Endothelial cell of umbilical vein (primary cell): ENCODE data around the gene NF1. TPM values are rescaled to one million over a fixed set of nuclear protein-coding genes. Genes with fewer than 3 reads are reported as not detected.

Source experiments
- BruUV-seq: library from RNA; stranded (reverse); fragments of 400-500 nt; replicated peaks from 2 replicates; lab custom pipeline; 2021; lab: Mats Ljungman, UMichigan
- CTCF ChIA-PET: fragments of 300-600, 350-600 bp; sonication (Branson Sonifier 250); formaldehyde crosslinking; loops from one replicate; lab custom pipeline; 2021; ENCODE audit warnings: antibody characterized with exemption, inconsistent platforms; lab: Charles Lee
- POLR2A ChIA-PET: fragments of 300-600, 350-600 bp; sonication (Branson Sonifier 250); formaldehyde crosslinking; loops from one replicate; lab custom pipeline; 2021; ENCODE audit warnings: antibody characterized with exemption, inconsistent platforms; lab: Charles Lee
- DNase-seq: peaks from one replicate; pipeline ENCODE4 v3.0.0-alpha.2; 2011; ENCODE audit warnings: low read depth, low spot score
- FAIRE-seq: peaks from 2 replicates; lab custom pipeline; 2011; peaks lifted over from hg19 to GRCh38; lab: Jason Lieb, UNC
- H2AFZ ChIP-seq: 2 replicates; pipeline ENCODE4 v1.6.0; 2012; ENCODE audit warnings: low read depth, low read length, control low read depth, inconsistent platforms
- H3K27ac ChIP-seq: 2 replicates; pipeline ENCODE4 v1.5.1; 2011; ENCODE audit warnings: low read depth, mild to moderate bottlenecking, control low read depth, low read length, moderate library complexity; ENCODE audit not compliant: insufficient read depth
- H3K27me3 ChIP-seq, 2 experiments: 2 replicates each; pipeline versions ENCODE4 v1.6.0 to v1.6.1; 2011; ENCODE audit warnings: low read length in 2 of 2, mixed read lengths in 1 of 2; ENCODE audit not compliant: control insufficient read depth in 2 of 2, insufficient read depth in 2 of 2
- H3K36me3 ChIP-seq, 2 experiments: 2 replicates in 1 of 2; 3 replicates in 1 of 2; pipeline ENCODE4 v1.5.1; 2011; ENCODE audit warnings: low read length in 2 of 2, mild to moderate bottlenecking in 1 of 2, moderate library complexity in 1 of 2; ENCODE audit not compliant: control insufficient read depth in 2 of 2, insufficient read depth in 2 of 2; ENCODE audit errors: extremely low read depth in 1 of 2
- H3K4me1 ChIP-seq: 3 replicates; pipeline ENCODE4 v1.5.1; 2011; ENCODE audit warnings: mild to moderate bottlenecking, low read length; ENCODE audit not compliant: control insufficient read depth, insufficient read depth; ENCODE audit errors: extremely low read depth
- H3K4me2 ChIP-seq: 2 replicates; pipeline ENCODE4 v1.6.1; 2011; ENCODE audit warnings: low read length, control low read depth, mixed read lengths; ENCODE audit not compliant: insufficient read depth
- H3K4me3 ChIP-seq, 3 experiments: fragments of 200-600 bp in 1 of 3; sonication (generic), shearing (Covaris generic) in 1 of 3; replicated peaks in 1 of 3; 2 replicates each; pipeline ENCODE4 v1.5.1; 2011 to 2016; ENCODE audit warnings: control low read depth in 3 of 3, low read length in 3 of 3, mild to moderate bottlenecking in 2 of 3, inconsistent platforms in 1 of 3, low read depth in 1 of 3, moderate library complexity in 1 of 3; ENCODE audit not compliant: insufficient read depth in 1 of 3
- H3K79me2 ChIP-seq: 2 replicates; pipeline ENCODE4 v1.6.0; 2012; ENCODE audit warnings: low read length, inconsistent platforms; ENCODE audit not compliant: control insufficient read depth, insufficient read depth
- H3K9ac ChIP-seq: replicated peaks from 2 replicates; pipeline ENCODE3; 2011; ENCODE audit warnings: low read length, control low read depth; ENCODE audit not compliant: insufficient read depth; ENCODE audit errors: extremely low read depth
- H3K9me1 ChIP-seq: replicated peaks from 3 replicates; pipeline ENCODE4 v1.6.0; 2011; ENCODE audit warnings: mild to moderate bottlenecking, low read length; ENCODE audit not compliant: control insufficient read depth, insufficient read depth; ENCODE audit errors: extremely low read depth
- H3K9me3 ChIP-seq: replicated peaks from 2 replicates; pipeline ENCODE4 v1.5.1; 2012; ENCODE audit warnings: low read length, inconsistent platforms; ENCODE audit not compliant: control insufficient read depth, insufficient read depth
- H4K20me1 ChIP-seq: replicated peaks from 2 replicates; pipeline ENCODE3; 2011; ENCODE audit warnings: mild to moderate bottlenecking, low read length; ENCODE audit not compliant: control insufficient read depth, insufficient read depth; ENCODE audit errors: extremely low read depth
- EZH2 ChIP-seq: IDR thresholded peaks from 2 replicates; pipeline ENCODE4 v1.6.1; 2012; ENCODE audit warnings: borderline replicate concordance, low read depth, mild to moderate bottlenecking, moderate library complexity, low read length, inconsistent platforms; ENCODE audit not compliant: severe bottlenecking
- FOS ChIP-seq: IDR thresholded peaks from 2 replicates; pipeline ENCODE4 v1.6.1; 2011; ENCODE audit warnings: mild to moderate bottlenecking, low read length, moderate library complexity, borderline replicate concordance; ENCODE audit not compliant: insufficient read depth
- GATA2 ChIP-seq: IDR thresholded peaks from 2 replicates; pipeline ENCODE4 v1.7.0; 2011; ENCODE audit warnings: low read depth, mild to moderate bottlenecking, moderate library complexity, mixed read lengths, low read length; ENCODE audit not compliant: insufficient read length, insufficient read depth
- JUN ChIP-seq: IDR thresholded peaks from 2 replicates; pipeline ENCODE4 v1.6.1; 2011; ENCODE audit warnings: borderline replicate concordance, low read depth; ENCODE audit not compliant: insufficient read length, insufficient read depth
- MYC ChIP-seq: IDR thresholded peaks from one replicate; pipeline ENCODE4 v1.6.1; 2011; ENCODE audit warnings: mild to moderate bottlenecking, low read depth, low read length
- POLR2A ChIP-seq: IDR thresholded peaks from 2 replicates; pipeline ENCODE4 v1.6.1; 2012; ENCODE audit warnings: low read depth, mild to moderate bottlenecking, control low read depth, low read length
- POLR2AphosphoS5 ChIP-seq: IDR thresholded peaks from 2 replicates; pipeline ENCODE4 v1.6.1; 2012; ENCODE audit warnings: low read depth, mild to moderate bottlenecking, control low read depth, low read length, moderate library complexity; ENCODE audit not compliant: insufficient read depth
- dilution Hi-C: fragments of 300-500 bp; cut with MboI; formaldehyde crosslinking; loops from one replicate; pipeline ENCODE4 v1.15.0; 2019; ENCODE audit warnings: low sequenced_read_pairs; ENCODE audit not compliant: extremely low pct_ligation_motif_present
- intact Hi-C: fragments of 100-400 bp; cut with micrococcal nuclease; formaldehyde crosslinking; loops from one replicate; pipeline ENCODE4 v1.10.0; 2022
- polyA plus RNA-seq, 4 experiments: library from polyadenylated mRNA; depleted of rRNA in 3 of 4; stranded (reverse) in 3 of 4; unstranded in 1 of 4; fragments of >200 nt; gene quantifications; 2 replicates each; pipeline versions ENCODE4 v1.2.1 to v1.2.3, GENCODE V29; 2011 to 2012; ENCODE audit warnings: missing spikeins in 1 of 4
- total RNA-seq: library from RNA; stranded (reverse); gene quantifications from 2 replicates; pipeline ENCODE4 v1.2.3, GENCODE V29; 2021
- TF ChIP-seq, protein P1 (sequence below), 2 donors: IDR thresholded peaks; 1 replicate in 1 of 2; 2 replicates in 1 of 2; pipeline ENCODE4 v1.5.1; 2011; ENCODE audit warnings: low read length in 2 of 2, mild to moderate bottlenecking in 2 of 2, moderate library complexity in 2 of 2, control low read depth in 1 of 2, inconsistent platforms in 1 of 2, low read depth in 1 of 2; ENCODE audit not compliant: insufficient read depth in 1 of 2; ENCODE audit errors: extremely low read depth in 1 of 2
- TF ChIP-seq, protein P2 (sequence below): IDR thresholded peaks from 2 replicates; pipeline ENCODE4 v1.6.1; 2011; ENCODE audit not compliant: insufficient read depth, insufficient read length

NF1 gene
- total and polyA plus RNA-seq, 2 donors (not counting 3 experiments of a cell fraction or from before 2014, with no cell fraction given) = 13.7 to 42.4 TPM

DNA sequence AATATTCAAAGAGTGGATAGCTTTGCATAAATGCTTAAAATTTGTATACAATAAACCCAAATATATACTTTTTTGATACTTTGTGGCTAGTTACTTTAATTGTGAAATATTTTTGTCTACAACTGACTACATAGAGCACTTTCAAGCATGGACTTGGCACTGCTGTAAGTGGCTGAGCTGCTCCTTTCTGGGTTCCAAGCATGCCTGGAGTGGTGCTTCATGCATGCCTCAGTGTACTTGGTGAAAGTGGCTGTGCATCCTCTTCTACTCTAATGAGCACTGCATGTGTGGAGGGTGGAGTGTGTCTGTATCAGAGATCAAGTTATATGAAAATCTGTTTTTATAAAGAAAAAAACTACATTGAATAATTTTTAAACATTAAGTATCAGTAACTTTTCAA, 108.2 kb downstream of the NF1 start:
- POLR2A ChIA-PET = no interaction called here

More for the DNA sequence above, 108.2 kb downstream of the NF1 start:
- no peak for FAIRE-seq
- H3K9me3 ChIP-seq = no peaks in the 10 kb centered on the region
- H3K4me2 ChIP-seq = no peak overlapping the region
- CTCF ChIA-PET = interaction anchor here (0.6 kb wide), 1 partner anchor 13 kb away, joined by 3 read pairs; no protein-coding TSS in a partner anchor
- no peaks in the 10 kb centered on the region for H3K4me1 ChIP-seq
- no TSS peak for BruUV-seq
- peaks cover 2% of the 10 kb centered on the region for H3K79me2 ChIP-seq
- intact Hi-C loops (no loop called here), dilution Hi-C loops (no loop called here)
- no peak overlapping the region for H3K27ac ChIP-seq
- no peaks in the 10 kb centered on the region for H3K27me3 ChIP-seq
- no peak overlapping the region for H2AFZ ChIP-seq
- H3K36me3 ChIP-seq = no peaks in the 10 kb centered on the region
- no peaks in the 10 kb centered on the region for H4K20me1 ChIP-seq
- no peak overlapping the region for H3K9ac ChIP-seq
- no peak overlapping the region for H3K4me3 ChIP-seq
- H3K9me1 ChIP-seq = no peaks in the 10 kb centered on the region
- no peak for TF ChIP-seq POLR2AphosphoS5
- TF ChIP-seq, protein P1, sequence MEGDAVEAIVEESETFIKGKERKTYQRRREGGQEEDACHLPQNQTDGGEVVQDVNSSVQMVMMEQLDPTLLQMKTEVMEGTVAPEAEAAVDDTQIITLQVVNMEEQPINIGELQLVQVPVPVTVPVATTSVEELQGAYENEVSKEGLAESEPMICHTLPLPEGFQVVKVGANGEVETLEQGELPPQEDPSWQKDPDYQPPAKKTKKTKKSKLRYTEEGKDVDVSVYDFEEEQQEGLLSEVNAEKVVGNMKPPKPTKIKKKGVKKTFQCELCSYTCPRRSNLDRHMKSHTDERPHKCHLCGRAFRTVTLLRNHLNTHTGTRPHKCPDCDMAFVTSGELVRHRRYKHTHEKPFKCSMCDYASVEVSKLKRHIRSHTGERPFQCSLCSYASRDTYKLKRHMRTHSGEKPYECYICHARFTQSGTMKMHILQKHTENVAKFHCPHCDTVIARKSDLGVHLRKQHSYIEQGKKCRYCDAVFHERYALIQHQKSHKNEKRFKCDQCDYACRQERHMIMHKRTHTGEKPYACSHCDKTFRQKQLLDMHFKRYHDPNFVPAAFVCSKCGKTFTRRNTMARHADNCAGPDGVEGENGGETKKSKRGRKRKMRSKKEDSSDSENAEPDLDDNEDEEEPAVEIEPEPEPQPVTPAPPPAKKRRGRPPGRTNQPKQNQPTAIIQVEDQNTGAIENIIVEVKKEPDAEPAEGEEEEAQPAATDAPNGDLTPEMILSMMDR (IDR thresholded peaks at IDR 0.05; ENCODE audit: extremely low read depth in 1 of 2, insufficient read depth in 1 of 2, low read depth in 1 of 2, low read length in 2 of 2) = no peak
- no peak for TF ChIP-seq GATA2
- no peak for TF ChIP-seq EZH2
- TF ChIP-seq POLR2A = no peak
- TF ChIP-seq MYC = no peak
- no peak for TF ChIP-seq FOS
- TF ChIP-seq, protein P2, sequence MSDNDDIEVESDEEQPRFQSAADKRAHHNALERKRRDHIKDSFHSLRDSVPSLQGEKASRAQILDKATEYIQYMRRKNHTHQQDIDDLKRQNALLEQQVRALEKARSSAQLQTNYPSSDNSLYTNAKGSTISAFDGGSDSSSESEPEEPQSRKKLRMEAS = no peak
- no peak for TF ChIP-seq JUN
- no peak for DNase-seq
